MG63 (cell line): ENCODE data around the gene LMNTD1. TPM values are rescaled to one million over a fixed set of nuclear protein-coding genes. Genes with fewer than 3 reads are reported as not detected.

Experiments
- DNase-seq: peaks from one replicate; pipeline ENCODE4 v3.0.0-alpha.2; 2020
- H3K27me3 ChIP-seq: fragments of 250-450 bp; sonication (Bioruptor Pico); 2 replicates; pipeline ENCODE4 v1.5.1; 2020; ENCODE audit warnings: mild to moderate bottlenecking, moderate library complexity
- H3K36me3 ChIP-seq: fragments of 250-450 bp; sonication (Bioruptor Pico); 2 replicates; pipeline ENCODE4 v1.5.1; 2020; ENCODE audit warnings: mild to moderate bottlenecking, moderate library complexity
- H3K4me3 ChIP-seq: fragments of 250-450 bp; sonication (Bioruptor Pico); 2 replicates; pipeline ENCODE4 v1.5.1; 2020; ENCODE audit warnings: mild to moderate bottlenecking, moderate library complexity
- H3K9me3 ChIP-seq: fragments of 250-450 bp; sonication (Bioruptor Pico); 2 replicates; pipeline ENCODE4 v1.5.1; 2020; ENCODE audit warnings: mild to moderate bottlenecking, moderate library complexity
- total RNA-seq: library from RNA; depleted of rRNA; stranded (reverse); fragments of >200 nt; shearing (Covaris generic); gene quantifications from 2 replicates; pipeline ENCODE4 v1.2.3, GENCODE V29; 2014; ENCODE audit warnings: low replicate concordance

Gene LMNTD1
- total RNA-seq, 1 experiment from 2014 or later = not detected

GRCh38 chr12:25570418-25570817 is 17.3 kb upstream of the LMNTD1 start:
- no peaks in the 10 kb centered on the region for H3K36me3 ChIP-seq
- DNase-seq = no peak
- H3K27me3 ChIP-seq = no peaks in the 10 kb centered on the region
- H3K4me3 ChIP-seq = no peak overlapping the region
- no peaks in the 10 kb centered on the region for H3K9me3 ChIP-seq

- H3K4me3 ChIP-seq = no peak overlapping the region
- no peaks in the 10 kb centered on the region for H3K27me3 ChIP-seq
- no peaks in the 10 kb centered on the region for H3K9me3 ChIP-seq
- no peak for DNase-seq
- no peaks in the 10 kb centered on the region for H3K36me3 ChIP-seq
Measured at GRCh38 chr12:25566202-25566949, 13.3 kb upstream of the LMNTD1 start.

GRCh38 chr12:25558586-25558985 is 5.5 kb upstream of the LMNTD1 start:
- Histone ChIP-seq H3K27me3 (no peaks in the 10 kb centered on the region; the same call in 1 of the 2 replicates), H3K4me3 (no peak overlapping the region), H3K9me3 (no peaks in the 10 kb centered on the region), H3K36me3 (no peaks in the 10 kb centered on the region)
- DNase-seq = no peak

GRCh38 chr12:25557830-25558436 is 4.8 kb upstream of the LMNTD1 start:
- no peak for DNase-seq
- H3K4me3 ChIP-seq = no peak overlapping the region
- H3K36me3 ChIP-seq = no peaks in the 10 kb centered on the region
- H3K9me3 ChIP-seq = no peaks in the 10 kb centered on the region
- no peaks in the 10 kb centered on the region; the same call in 1 of the 2 replicates for H3K27me3 ChIP-seq

GRCh38 chr12:25556153-25556552 is 3.1 kb upstream of the LMNTD1 start:
- no peaks in the 10 kb centered on the region for H3K9me3 ChIP-seq
- H3K36me3 ChIP-seq = no peaks in the 10 kb centered on the region
- no peaks in the 10 kb centered on the region; the same call in 1 of the 2 replicates for H3K27me3 ChIP-seq
- DNase-seq = no peak
- no peak overlapping the region for H3K4me3 ChIP-seq

GRCh38 chr12:25552681-25553080 is 402 bp downstream of the LMNTD1 start:
- Histone ChIP-seq H3K27me3 (no peaks in the 10 kb centered on the region; the same call in 1 of the 2 replicates), H3K9me3 (no peaks in the 10 kb centered on the region), H3K4me3 (no peak overlapping the region), H3K36me3 (no peaks in the 10 kb centered on the region)
- DNase-seq = no peak

GRCh38 chr12:25550186-25550585 is 2.9 kb downstream of the LMNTD1 start:
- no peaks in the 10 kb centered on the region for H3K36me3 ChIP-seq

GRCh38 chr12:25549120-25549519 is 4.0 kb downstream of the LMNTD1 start:
- H3K9me3 ChIP-seq = no peaks in the 10 kb centered on the region
- H3K27me3 ChIP-seq = no peaks in the 10 kb centered on the region
- no peaks in the 10 kb centered on the region for H3K36me3 ChIP-seq
- no peak for DNase-seq
- no peak overlapping the region for H3K4me3 ChIP-seq

More at GRCh38 chr12:25550186-25550585, 2.9 kb downstream of the LMNTD1 start:
- H3K27me3 ChIP-seq = no peaks in the 10 kb centered on the region; the same call in 1 of the 2 replicates
- no peak overlapping the region for H3K4me3 ChIP-seq
- no peaks in the 10 kb centered on the region for H3K9me3 ChIP-seq
- no peak for DNase-seq

GRCh38 chr12:25546318-25546717 is 6.8 kb downstream of the LMNTD1 start:
- no peak for DNase-seq
- Histone ChIP-seq H3K36me3 (no peaks in the 10 kb centered on the region), H3K4me3 (no peak overlapping the region), H3K27me3 (no peaks in the 10 kb centered on the region), H3K9me3 (no peaks in the 10 kb centered on the region)

- Histone ChIP-seq H3K27me3 (no peaks in the 10 kb centered on the region), H3K9me3 (no peaks in the 10 kb centered on the region), H3K4me3 (no peak overlapping the region), H3K36me3 (no peaks in the 10 kb centered on the region)
- no peak for DNase-seq
Measured at GRCh38 chr12:25533150-25533549, 19.9 kb downstream of the LMNTD1 start.

GRCh38 chr12:25531502-25532052 is 21.5 kb downstream of the LMNTD1 start:
- no peak for DNase-seq
- Histone ChIP-seq H3K36me3 (no peaks in the 10 kb centered on the region), H3K27me3 (no peaks in the 10 kb centered on the region), H3K9me3 (no peaks in the 10 kb centered on the region), H3K4me3 (no peak overlapping the region)

- no peak for DNase-seq
Measured at GRCh38 chr12:25529738-25530137, 23.3 kb downstream of the LMNTD1 start.

GRCh38 chr12:25526778-25527177 is 26.3 kb downstream of the LMNTD1 start:
- no peak for DNase-seq
- Histone ChIP-seq H3K27me3 (no peaks in the 10 kb centered on the region), H3K36me3 (no peaks in the 10 kb centered on the region), H3K4me3 (no peak overlapping the region), H3K9me3 (no peaks in the 10 kb centered on the region)

More at GRCh38 chr12:25529738-25530137, 23.3 kb downstream of the LMNTD1 start:
- Histone ChIP-seq H3K4me3 (no peak overlapping the region), H3K36me3 (no peaks in the 10 kb centered on the region), H3K9me3 (no peaks in the 10 kb centered on the region), H3K27me3 (no peaks in the 10 kb centered on the region)

- no peaks in the 10 kb centered on the region for H3K36me3 ChIP-seq
- H3K9me3 ChIP-seq = no peaks in the 10 kb centered on the region
- no peak overlapping the region for H3K4me3 ChIP-seq
- no peak for DNase-seq
- no peaks in the 10 kb centered on the region for H3K27me3 ChIP-seq
Measured at GRCh38 chr12:25524366-25524765, 28.7 kb downstream of the LMNTD1 start.

- Histone ChIP-seq H3K9me3 (no peaks in the 10 kb centered on the region), H3K4me3 (no peak overlapping the region)
- no peak for DNase-seq
Measured at GRCh38 chr12:25521625-25522256, 31.3 kb downstream of the LMNTD1 start.

GRCh38 chr12:25518512-25518911 is 34.6 kb downstream of the LMNTD1 start:
- Histone ChIP-seq H3K4me3 (no peak overlapping the region), H3K9me3 (no peaks in the 10 kb centered on the region)
- DNase-seq = no peak

More at GRCh38 chr12:25521625-25522256, 31.3 kb downstream of the LMNTD1 start:
- no peaks in the 10 kb centered on the region for H3K27me3 ChIP-seq
- H3K36me3 ChIP-seq = no peaks in the 10 kb centered on the region

GRCh38 chr12:25504744-25505143 is 48.3 kb downstream of the LMNTD1 start:
- Histone ChIP-seq H3K27me3 (no peaks in the 10 kb centered on the region), H3K9me3 (no peaks in the 10 kb centered on the region; the same call in 1 of the 2 replicates), H3K4me3 (no peak overlapping the region), H3K36me3 (no peaks in the 10 kb centered on the region)
- no peak for DNase-seq

More at GRCh38 chr12:25518512-25518911, 34.6 kb downstream of the LMNTD1 start:
- no peaks in the 10 kb centered on the region for H3K36me3 ChIP-seq
- no peaks in the 10 kb centered on the region for H3K27me3 ChIP-seq
